ENCODE data around the gene COL13A1. TPM values are rescaled to one million over a fixed set of nuclear protein-coding genes. Genes with fewer than 3 reads are reported as not detected.

Gene COL13A1
- total RNA-seq, 4 donors from 2014 or later = 0.19 to 6.9 (median 2.4) TPM

DNA sequence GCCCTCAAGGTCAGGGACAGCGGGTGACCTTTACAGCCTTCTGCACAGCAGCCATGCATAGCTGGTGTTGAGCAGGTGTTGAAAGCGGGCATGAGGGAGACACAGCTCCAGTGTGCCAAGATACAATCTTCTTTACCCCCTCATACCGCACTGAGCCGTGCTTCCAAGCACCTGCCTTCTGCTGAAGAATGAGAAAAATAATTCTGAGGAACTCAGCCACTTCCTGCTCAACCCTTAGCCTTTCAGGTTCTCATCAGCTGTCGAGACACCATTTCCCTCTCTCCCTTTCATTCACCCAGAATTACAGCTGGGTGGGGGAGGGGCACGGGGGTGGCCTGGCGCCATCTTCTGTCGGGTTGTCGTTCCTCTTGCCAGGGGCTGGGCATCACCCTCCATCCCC, 58.6 kb downstream of the COL13A1 start:
- DNase-seq = no peak

DNA sequence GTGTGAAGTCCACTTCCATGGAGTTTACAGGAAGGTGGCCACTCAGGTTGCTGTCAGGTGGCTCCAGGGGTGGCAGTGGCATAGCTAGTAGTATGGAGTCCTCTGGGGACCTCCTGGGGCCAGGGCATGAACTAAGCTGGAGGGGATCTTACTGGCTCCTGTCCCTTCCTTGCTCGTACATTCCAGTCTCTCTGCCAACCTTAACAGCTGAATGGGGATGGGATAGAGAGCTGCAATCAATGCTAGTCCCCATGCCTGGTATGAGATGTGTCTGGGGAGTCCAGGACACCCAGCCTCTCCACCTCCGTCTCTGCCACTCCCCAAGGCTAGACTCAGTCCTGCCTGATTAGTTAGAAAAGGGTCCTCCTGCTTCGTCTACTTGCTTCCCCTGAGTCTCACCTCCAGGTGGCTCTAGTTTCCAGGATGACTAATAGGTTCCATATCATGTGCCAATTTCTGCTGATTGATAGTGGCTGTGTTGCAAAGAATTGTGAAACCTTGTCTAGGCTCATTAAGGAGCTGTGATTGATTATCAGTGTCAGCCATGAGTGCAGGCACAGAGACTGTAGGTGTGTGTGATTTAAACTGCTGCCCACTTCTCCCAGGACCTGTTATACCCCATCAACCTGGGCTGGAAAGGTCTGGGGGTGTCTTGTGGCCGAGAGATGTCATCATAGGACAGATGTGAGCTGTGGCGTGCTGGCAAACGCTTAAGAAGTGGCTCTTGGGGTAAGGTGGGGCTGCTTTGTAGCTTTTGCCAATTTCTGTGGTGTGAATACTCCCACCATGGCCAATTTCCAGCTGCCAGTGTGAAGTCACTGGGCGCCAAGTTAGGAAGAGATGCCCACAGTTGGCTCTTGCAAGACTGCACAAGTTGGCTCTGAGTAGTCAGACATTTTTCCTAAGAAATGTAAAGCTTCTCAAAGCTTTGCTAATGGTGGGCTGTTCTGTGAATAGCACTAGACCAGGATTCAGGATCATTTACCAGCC, 59.8 kb downstream of the COL13A1 start:
- H3K4me3 ChIP-seq = no peak overlapping the region
- no peaks in the 10 kb centered on the region for H3K27me3 ChIP-seq
- H3K4me1 ChIP-seq = peaks cover 0 to 3% of the 10 kb centered on the region in 2 donors
- ATAC-seq (peak; percentile 39 to 46), DNase-seq (no peak)
- intact Hi-C loops (cut with DNase I; ENCODE audit: low total_unique reads) (no loop called here), in situ Hi-C loops (cut with MboI; ENCODE audit: low sequenced_read_pairs in 4 of 4) (no loop called here)
- no peak for TF ChIP-seq POLR2A (IDR thresholded peaks at IDR 0.05)
- TF ChIP-seq, protein P1, sequence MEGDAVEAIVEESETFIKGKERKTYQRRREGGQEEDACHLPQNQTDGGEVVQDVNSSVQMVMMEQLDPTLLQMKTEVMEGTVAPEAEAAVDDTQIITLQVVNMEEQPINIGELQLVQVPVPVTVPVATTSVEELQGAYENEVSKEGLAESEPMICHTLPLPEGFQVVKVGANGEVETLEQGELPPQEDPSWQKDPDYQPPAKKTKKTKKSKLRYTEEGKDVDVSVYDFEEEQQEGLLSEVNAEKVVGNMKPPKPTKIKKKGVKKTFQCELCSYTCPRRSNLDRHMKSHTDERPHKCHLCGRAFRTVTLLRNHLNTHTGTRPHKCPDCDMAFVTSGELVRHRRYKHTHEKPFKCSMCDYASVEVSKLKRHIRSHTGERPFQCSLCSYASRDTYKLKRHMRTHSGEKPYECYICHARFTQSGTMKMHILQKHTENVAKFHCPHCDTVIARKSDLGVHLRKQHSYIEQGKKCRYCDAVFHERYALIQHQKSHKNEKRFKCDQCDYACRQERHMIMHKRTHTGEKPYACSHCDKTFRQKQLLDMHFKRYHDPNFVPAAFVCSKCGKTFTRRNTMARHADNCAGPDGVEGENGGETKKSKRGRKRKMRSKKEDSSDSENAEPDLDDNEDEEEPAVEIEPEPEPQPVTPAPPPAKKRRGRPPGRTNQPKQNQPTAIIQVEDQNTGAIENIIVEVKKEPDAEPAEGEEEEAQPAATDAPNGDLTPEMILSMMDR (IDR thresholded peaks at IDR 0.05 in 4 of 5, conservative IDR thresholded peaks at IDR 0.05 in 1 of 5) = peak in 2 of 5 experiments; percentile 9 to 17
- H3K9me3 ChIP-seq = no peaks in the 10 kb centered on the region
- H3K36me3 ChIP-seq = no peaks in the 10 kb centered on the region
- H3K27ac ChIP-seq = no peak overlapping the region

More for the DNA sequence above, 58.6 kb downstream of the COL13A1 start:
- no peak for TF ChIP-seq POLR2A (IDR thresholded peaks at IDR 0.05)
- TF ChIP-seq, protein P1 (IDR thresholded peaks at IDR 0.05 in 4 of 5, conservative IDR thresholded peaks at IDR 0.05 in 1 of 5) = no peak
- Histone ChIP-seq H3K9me3 (no peaks in the 10 kb centered on the region), H3K36me3 (no peaks in the 10 kb centered on the region), H3K27ac (no peak overlapping the region), H3K27me3 (no peaks in the 10 kb centered on the region), H3K4me3 (no peak overlapping the region), H3K4me1 (peaks cover 0 to 3% of the 10 kb centered on the region in 2 donors)
- no peak for ATAC-seq
- intact Hi-C loops (cut with DNase I; ENCODE audit: low total_unique reads) (no loop called here), in situ Hi-C loops (cut with MboI; ENCODE audit: low sequenced_read_pairs in 4 of 4) (no loop called here)

DNA sequence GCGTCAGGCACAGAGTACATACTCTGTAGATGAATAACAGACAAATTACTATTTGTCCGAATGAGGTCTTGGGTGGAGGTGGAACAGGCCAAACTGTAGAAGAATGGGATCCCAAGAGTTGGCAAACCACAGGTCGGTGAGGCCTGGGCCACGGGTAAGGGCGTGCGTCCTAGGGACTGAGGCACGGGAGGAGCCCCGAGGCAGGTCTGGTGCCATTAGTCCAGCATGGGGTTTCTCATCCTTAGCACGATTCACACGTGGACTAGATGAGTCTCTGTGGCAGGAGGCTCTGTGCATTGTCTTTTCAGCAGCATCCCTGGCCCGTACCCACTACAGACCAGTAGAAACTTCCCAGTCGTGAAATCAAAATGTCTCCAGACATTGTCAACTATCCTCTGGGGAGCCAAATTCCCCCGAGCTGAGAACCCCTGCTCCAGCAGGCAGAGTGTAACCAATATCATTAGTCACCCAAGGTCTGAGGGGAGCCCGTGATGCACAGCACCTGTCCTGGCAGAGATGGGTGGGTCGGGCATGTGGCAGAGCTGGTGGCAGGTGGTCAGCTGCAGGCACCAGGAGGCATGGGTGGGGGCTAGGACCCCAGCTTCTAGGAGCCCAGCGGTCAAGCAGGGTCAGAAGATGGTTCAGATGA, 61.3 kb downstream of the COL13A1 start:
- peaks cover 0 to 3% of the 10 kb centered on the region in 2 donors for H3K4me1 ChIP-seq
- TF ChIP-seq, protein P1 (IDR thresholded peaks at IDR 0.05 in 4 of 5, conservative IDR thresholded peaks at IDR 0.05 in 1 of 5) = no peak
- TF ChIP-seq POLR2A (IDR thresholded peaks at IDR 0.05) = no peak
- H3K4me3 ChIP-seq = no peak overlapping the region
- no peaks in the 10 kb centered on the region for H3K36me3 ChIP-seq
- in situ Hi-C loops (cut with MboI; ENCODE audit: low sequenced_read_pairs in 4 of 4) (no loop called here), intact Hi-C loops (cut with DNase I; ENCODE audit: low total_unique reads) (no loop called here)
- no peak overlapping the region for H3K27ac ChIP-seq
- no peak for DNase-seq
- ATAC-seq = no peak
- no peaks in the 10 kb centered on the region for H3K27me3 ChIP-seq
- H3K9me3 ChIP-seq = no peaks in the 10 kb centered on the region

DNA sequence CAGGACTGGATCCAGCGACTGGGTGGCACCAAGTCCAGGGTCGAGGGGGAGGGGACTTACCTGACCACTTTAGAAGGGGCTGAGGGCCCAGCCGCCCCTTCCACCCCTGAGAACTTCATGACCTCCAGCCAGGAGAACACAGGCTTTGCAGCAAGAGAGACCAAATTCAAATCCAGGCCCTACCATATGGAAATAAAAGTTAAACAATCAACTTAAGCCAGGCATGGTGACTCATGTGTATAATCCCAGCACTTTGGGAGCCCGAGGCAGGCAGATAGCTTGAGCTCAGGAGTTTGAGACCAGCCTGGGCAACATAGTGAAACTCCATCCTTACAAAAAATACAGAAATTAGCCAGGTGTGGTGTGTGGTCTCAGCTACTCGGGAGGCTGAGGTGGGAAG, 61.9 kb downstream of the COL13A1 start:
- no peaks in the 10 kb centered on the region for H3K27me3 ChIP-seq
- TF ChIP-seq, protein P1 (IDR thresholded peaks at IDR 0.05 in 4 of 5, conservative IDR thresholded peaks at IDR 0.05 in 1 of 5) = no peak
- no peak for TF ChIP-seq POLR2A (IDR thresholded peaks at IDR 0.05)
- H3K9me3 ChIP-seq = no peaks in the 10 kb centered on the region
- H3K36me3 ChIP-seq = no peaks in the 10 kb centered on the region
- H3K4me1 ChIP-seq = peaks cover 0 to 3% of the 10 kb centered on the region in 2 donors
- DNase-seq (no peak), ATAC-seq (no peak)
- no peak overlapping the region for H3K27ac ChIP-seq
- intact Hi-C loops (cut with DNase I; ENCODE audit: low total_unique reads) = no loop called here
- no peak overlapping the region for H3K4me3 ChIP-seq
- in situ Hi-C loops (cut with MboI; ENCODE audit: low sequenced_read_pairs in 4 of 4) = no loop called here
